Nephron progenitor cell (in vitro differentiated cells): ENCODE data around the gene SP100.

Source experiments
- DNase-seq: peaks from one replicate; pipeline ENCODE4 v3.0.0; 2021
- H3K27ac Mint-ChIP-seq: 2 replicates; pipeline ENCODE4 v1.8.0; 2021; ENCODE audit warnings: mild to moderate bottlenecking, moderate library complexity, mixed read lengths
- H3K27me3 Mint-ChIP-seq: 2 replicates; pipeline ENCODE4 v1.8.0; 2021; ENCODE audit warnings: mild to moderate bottlenecking, low read depth, mixed read lengths; ENCODE audit not compliant: poor library complexity
- H3K36me3 Mint-ChIP-seq: 2 replicates; pipeline ENCODE4 v1.8.0; 2021; ENCODE audit warnings: low read depth, mixed read lengths
- H3K4me1 Mint-ChIP-seq: 2 replicates; pipeline ENCODE4 v1.8.0; 2021; ENCODE audit warnings: mixed read lengths
- H3K4me3 Mint-ChIP-seq: 2 replicates; pipeline ENCODE4 v1.8.0; 2021; ENCODE audit warnings: mild to moderate bottlenecking, moderate library complexity, mixed read lengths
- H3K9me3 Mint-ChIP-seq: 2 replicates; pipeline ENCODE4 v1.8.0; 2021; ENCODE audit warnings: mild to moderate bottlenecking, moderate library complexity, mixed read lengths
- CTCF ChIP-seq: fragments of 200-600 bp; sonication (generic); IDR thresholded peaks from 2 replicates; pipeline ENCODE4 v1.5.0; 2021; ENCODE audit warnings: antibody characterized with exemption

Gene SP100

GRCh38 chr2:230569298-230569697, 153.3 kb downstream of the SP100 start:
- H3K27ac Mint-ChIP-seq, result no peak overlapping the region
- TF ChIP-seq CTCF, result no peak
- H3K9me3 Mint-ChIP-seq, result peaks cover 15% of the 10 kb centered on the region
- no peak overlapping the region for H3K4me3 Mint-ChIP-seq
- no peak for DNase-seq
- H3K27me3 Mint-ChIP-seq, result peaks cover 18% of the 10 kb centered on the region
- no peaks in the 10 kb centered on the region for H3K4me1 Mint-ChIP-seq
- no peaks in the 10 kb centered on the region for H3K36me3 Mint-ChIP-seq

- Mint-ChIP-seq H3K9me3 (peaks cover 24% of the 10 kb centered on the region), H3K27ac (no peak overlapping the region), H3K36me3 (no peaks in the 10 kb centered on the region), H3K4me3 (no peak overlapping the region), H3K27me3 (peaks cover 19% of the 10 kb centered on the region), H3K4me1 (no peaks in the 10 kb centered on the region)
- no peak for DNase-seq
- no peak for TF ChIP-seq CTCF
Measured at GRCh38 chr2:230570987-230571386, 155.0 kb downstream of the SP100 start.

- no peak overlapping the region for H3K27ac Mint-ChIP-seq
Measured at GRCh38 chr2:230575642-230576324, 159.8 kb downstream of the SP100 start.

GRCh38 chr2:230577114-230577513, 161.1 kb downstream of the SP100 start:
- TF ChIP-seq CTCF, result no peak
- H3K9me3 Mint-ChIP-seq, result peaks cover 24% of the 10 kb centered on the region
- peaks cover 20% of the 10 kb centered on the region for H3K27me3 Mint-ChIP-seq
- no peaks in the 10 kb centered on the region for H3K36me3 Mint-ChIP-seq
- no peaks in the 10 kb centered on the region for H3K4me1 Mint-ChIP-seq
- no peak overlapping the region for H3K4me3 Mint-ChIP-seq
- H3K27ac Mint-ChIP-seq, result no peak overlapping the region
- no peak for DNase-seq

More at GRCh38 chr2:230575642-230576324, 159.8 kb downstream of the SP100 start:
- H3K4me1 Mint-ChIP-seq, result no peaks in the 10 kb centered on the region
- H3K36me3 Mint-ChIP-seq, result no peaks in the 10 kb centered on the region
- no peak for DNase-seq
- peaks cover 16% of the 10 kb centered on the region for H3K27me3 Mint-ChIP-seq
- no peak for TF ChIP-seq CTCF
- H3K9me3 Mint-ChIP-seq, result peaks cover 25% of the 10 kb centered on the region
- H3K4me3 Mint-ChIP-seq, result no peak overlapping the region

- peaks cover 22% of the 10 kb centered on the region for H3K27me3 Mint-ChIP-seq
- DNase-seq, result no peak
- H3K27ac Mint-ChIP-seq, result no peak overlapping the region
- H3K9me3 Mint-ChIP-seq, result peaks cover 28% of the 10 kb centered on the region
- H3K4me1 Mint-ChIP-seq, result no peaks in the 10 kb centered on the region
- H3K36me3 Mint-ChIP-seq, result no peaks in the 10 kb centered on the region
- H3K4me3 Mint-ChIP-seq, result no peak overlapping the region
- no peak for TF ChIP-seq CTCF
Measured at GRCh38 chr2:230578106-230578505, 162.1 kb downstream of the SP100 start.

- Mint-ChIP-seq H3K4me1 (no peaks in the 10 kb centered on the region), H3K36me3 (no peaks in the 10 kb centered on the region), H3K27me3 (peaks cover 17% of the 10 kb centered on the region), H3K9me3 (peaks cover 14% of the 10 kb centered on the region), H3K4me3 (no peak overlapping the region), H3K27ac (no peak overlapping the region)
- TF ChIP-seq CTCF, result no peak
- DNase-seq, result no peak
Measured at GRCh38 chr2:230582851-230583283, 166.9 kb downstream of the SP100 start.
